HEK293 (cell line): Measurements from ENCODE around the gene RNU5B-1.

Source experiments
- ATF2 ChIP-seq: fragments of 450-650 bp; formaldehyde crosslinking; IDR thresholded peaks from 2 replicates; pipeline ENCODE4 v1.5.1; 2016; ENCODE audit warnings: missing biosample characterization, missing genetic modification characterization, low read depth
- CTCF ChIP-seq: fragments of 450-650 bp; formaldehyde crosslinking; IDR thresholded peaks from 2 replicates; pipeline ENCODE4 v1.5.1; 2016; ENCODE audit warnings: missing biosample characterization, missing genetic modification characterization
- ZBTB26 ChIP-seq: fragments of 450-650 bp; formaldehyde crosslinking; optimal IDR thresholded peaks from 2 replicates; pipeline ENCODE3; 2016; ENCODE audit warnings: missing biosample characterization, mild to moderate bottlenecking, missing genetic modification characterization
- ZFP3 ChIP-seq: fragments of 450-650 bp; formaldehyde crosslinking; IDR thresholded peaks from 2 replicates; pipeline ENCODE4 v1.5.1; 2016; ENCODE audit warnings: low read depth, missing biosample characterization, missing genetic modification characterization
- ZNF24 ChIP-seq: fragments of 450-650 bp; formaldehyde crosslinking; IDR thresholded peaks from 2 replicates; pipeline ENCODE4 v1.5.1; 2016; ENCODE audit warnings: missing biosample characterization, missing genetic modification characterization
- ZNF335 ChIP-seq: fragments of 450-650 bp; formaldehyde crosslinking; conservative IDR thresholded peaks from 2 replicates; pipeline ENCODE4 v1.5.1; 2016; ENCODE audit warnings: missing biosample characterization, missing genetic modification characterization
- ZNF639 ChIP-seq: fragments of 450-650 bp; formaldehyde crosslinking; IDR thresholded peaks from 2 replicates; pipeline ENCODE4 v1.5.1; 2016; ENCODE audit warnings: missing biosample characterization, missing genetic modification characterization

GRCh38 chr15:65310431-65311137, 6.1 kb downstream of the RNU5B-1 start:
- TF ChIP-seq ZBTB26 (tag by site-specific recombination), result no peak
- no peak for TF ChIP-seq ATF2 (tag by site-specific recombination)
- TF ChIP-seq ZNF639, result no peak
- no peak for TF ChIP-seq ZNF24 (tag by site-specific recombination)
- TF ChIP-seq CTCF (tag by site-specific recombination), result no peak
- no peak for TF ChIP-seq ZNF335
- no peak for TF ChIP-seq ZFP3 (tag by site-specific recombination)
